Brain pericyte (primary cell): ENCODE results near the gene LMOD3.

ENCODE experiments used
- DNase-seq: peaks from one replicate; pipeline ENCODE4 v3.0.0-alpha.2; 2012; ENCODE audit warnings: low read depth, low spot score

Gene LMOD3

GRCh38 chr3:69122403-69122802 is at the start of gene LMOD3:
TSS of gene LMOD3 (minus strand) at chr3:69122595. CDS start at chr3:69122386, 209 bp downstream.
- no peak for DNase-seq

GRCh38 chr3:69172058-69172457 is 49.7 kb upstream of the LMOD3 start:
- DNase-seq = no peak

DNA sequence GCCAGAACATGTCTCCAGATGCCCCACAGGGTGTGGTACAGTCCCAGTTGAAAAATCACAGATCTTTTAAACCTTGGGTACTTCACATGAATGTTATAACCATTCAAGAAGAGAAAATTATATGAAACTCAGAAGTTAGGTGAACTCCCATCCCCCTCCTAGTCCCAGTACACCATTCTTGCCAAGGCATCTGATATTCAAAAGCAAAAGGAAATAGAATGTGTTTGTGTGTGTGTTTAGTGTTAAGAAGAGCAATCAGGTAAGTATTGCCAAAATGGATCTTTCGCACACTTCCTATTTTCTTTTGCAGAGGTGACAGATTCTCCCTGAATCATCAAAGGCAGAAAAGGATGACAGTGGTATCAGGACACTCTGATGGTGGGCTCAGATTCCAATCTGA is 44.1 kb upstream of the LMOD3 start:
- no peak for DNase-seq

GRCh38 chr3:69165744-69166143 is 43.3 kb upstream of the LMOD3 start:
- DNase-seq = no peak

DNA sequence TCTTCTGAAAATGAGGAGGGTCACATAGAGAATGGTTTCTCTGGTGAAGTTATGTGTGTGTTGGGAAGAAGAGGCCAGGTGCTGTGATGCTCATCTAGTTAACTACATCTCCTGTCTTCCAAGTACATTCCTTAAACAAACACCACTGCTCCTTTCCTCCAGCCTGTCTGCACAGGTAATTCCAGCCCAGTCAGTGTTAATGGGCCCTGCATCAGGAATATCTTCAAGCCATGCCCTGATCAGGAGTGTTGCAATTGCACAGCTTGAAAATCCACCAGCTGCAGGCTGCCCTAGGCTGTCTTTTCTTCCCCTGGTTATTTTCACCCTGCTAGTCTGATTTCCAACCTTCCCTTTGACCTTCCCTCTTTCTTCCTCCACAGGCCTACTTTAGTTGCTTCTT is 41.9 kb upstream of the LMOD3 start:
- no peak for DNase-seq

DNA sequence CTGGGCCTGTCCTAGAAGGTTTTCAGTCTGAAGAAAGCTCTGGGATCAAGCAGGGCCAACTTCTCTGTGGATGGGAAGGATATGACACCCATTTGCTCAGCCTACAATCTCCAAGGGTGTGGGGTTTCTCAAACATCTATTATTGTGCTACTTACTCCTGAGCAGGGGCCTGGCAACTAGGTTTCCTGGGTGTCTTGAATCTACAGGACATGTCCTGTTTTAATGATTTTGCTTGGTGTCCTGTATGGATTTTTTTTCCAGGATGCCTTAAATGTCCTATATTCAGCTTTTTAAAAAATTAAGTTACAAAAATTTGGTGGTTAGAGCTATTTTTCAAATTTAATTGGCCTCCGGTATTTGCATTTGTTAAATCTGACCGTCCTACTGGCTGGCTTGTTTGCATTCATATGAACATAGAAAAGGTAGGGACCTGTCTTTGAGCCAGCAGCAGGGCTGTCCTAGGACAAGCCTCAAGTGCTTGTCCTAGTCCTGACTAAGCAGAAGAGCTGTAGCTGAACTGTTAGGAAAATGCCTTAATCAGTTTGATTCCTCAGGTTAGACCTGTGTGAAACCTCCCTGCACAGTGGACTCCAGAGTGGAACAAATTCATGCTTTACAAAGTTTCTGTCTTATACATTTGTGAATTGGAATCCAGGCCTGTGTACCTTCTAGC is 40.0 kb upstream of the LMOD3 start:
- no peak for DNase-seq

DNA sequence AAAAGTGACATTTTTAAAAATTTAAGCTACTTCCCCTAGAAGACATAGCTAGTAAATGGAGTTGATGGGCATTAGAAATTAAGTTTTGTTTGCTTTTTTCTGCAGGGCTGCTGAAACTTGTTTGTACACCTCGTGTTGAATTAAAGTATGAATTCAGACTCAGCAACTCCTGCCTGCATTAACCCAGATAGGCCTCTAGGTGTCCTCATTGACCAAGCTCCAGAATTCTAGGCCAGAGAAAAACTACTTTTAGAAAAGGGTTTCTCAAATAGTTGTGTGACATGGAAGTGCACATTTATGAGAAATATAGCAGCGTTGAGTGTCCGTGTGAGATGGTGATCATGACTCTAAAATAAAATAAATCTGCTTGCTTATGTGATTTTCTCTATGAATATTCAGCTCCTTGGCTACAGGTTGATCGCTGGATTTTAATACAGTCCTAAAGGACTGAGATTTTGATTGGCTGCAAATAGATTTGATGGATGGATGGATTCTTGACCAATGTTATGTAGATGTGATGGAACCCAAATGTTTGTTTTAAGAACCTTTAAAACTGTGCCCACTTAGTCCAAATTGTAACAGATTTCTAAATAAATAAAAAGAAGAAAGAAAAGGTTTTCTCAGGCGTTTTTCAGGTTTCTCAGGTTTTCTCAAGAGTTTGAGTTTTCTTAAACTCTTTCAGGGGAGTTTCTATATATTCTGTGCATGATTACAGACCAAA is 39.4 kb upstream of the LMOD3 start:
- DNase-seq = no peak

GRCh38 chr3:69160525-69160924 is 38.1 kb upstream of the LMOD3 start:
- DNase-seq = no peak

- no peak for DNase-seq
Measured at GRCh38 chr3:69160107-69160506, 37.7 kb upstream of the LMOD3 start.

GRCh38 chr3:69149586-69149985 is 27.2 kb upstream of the LMOD3 start:
- no peak for DNase-seq

DNA sequence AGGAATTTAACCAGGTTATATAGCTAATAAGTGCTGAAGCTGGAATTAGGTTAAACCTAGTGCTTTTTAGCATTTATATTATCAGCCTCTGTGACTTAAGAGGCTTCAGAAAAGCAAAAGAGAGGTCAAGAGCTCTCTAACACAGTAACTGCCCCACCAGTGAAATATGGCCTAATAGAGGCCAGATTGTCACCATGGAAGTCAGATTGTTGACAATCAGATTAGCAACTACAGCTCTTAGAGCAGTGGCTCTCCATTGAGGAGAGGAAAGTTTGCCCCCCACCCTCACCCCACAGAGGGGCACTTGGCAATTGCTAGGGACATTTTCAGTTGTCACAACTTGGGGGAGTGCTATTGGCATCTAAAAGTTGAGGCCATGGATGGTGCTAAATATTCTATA is 23.3 kb upstream of the LMOD3 start:
- DNase-seq = no peak

DNA sequence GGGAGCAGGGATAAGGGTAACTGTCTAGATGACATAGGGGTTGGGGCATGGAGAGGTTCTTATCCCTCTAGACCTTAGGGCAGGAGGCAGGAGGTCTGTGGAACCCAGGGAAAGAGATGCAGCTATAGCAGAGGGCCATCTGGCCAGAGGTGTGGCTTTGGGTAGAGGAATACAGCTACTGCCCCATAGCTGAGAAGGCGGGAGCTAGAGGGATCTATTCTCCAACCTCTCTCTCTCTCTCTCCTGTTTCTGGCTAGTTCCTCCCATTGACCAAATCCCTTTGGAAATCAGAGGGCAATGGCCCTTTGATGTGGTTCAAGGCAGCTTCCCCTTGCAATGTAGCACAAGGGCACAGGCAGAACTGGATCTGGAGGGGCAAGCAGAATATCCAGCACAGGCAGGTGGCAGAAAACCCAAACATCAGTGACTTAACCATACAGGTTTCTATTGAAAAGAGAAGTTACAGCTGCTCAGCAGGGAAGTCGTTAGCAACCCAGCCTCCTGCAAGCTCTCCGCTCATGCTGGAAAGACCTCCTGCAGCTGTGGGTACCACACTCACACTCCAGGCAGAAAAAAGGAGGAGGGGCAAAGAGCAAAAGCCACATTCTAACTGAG is 22.3 kb upstream of the LMOD3 start:
- no peak for DNase-seq

- no peak for DNase-seq
Measured at GRCh38 chr3:69143612-69144011, 21.2 kb upstream of the LMOD3 start.

DNA sequence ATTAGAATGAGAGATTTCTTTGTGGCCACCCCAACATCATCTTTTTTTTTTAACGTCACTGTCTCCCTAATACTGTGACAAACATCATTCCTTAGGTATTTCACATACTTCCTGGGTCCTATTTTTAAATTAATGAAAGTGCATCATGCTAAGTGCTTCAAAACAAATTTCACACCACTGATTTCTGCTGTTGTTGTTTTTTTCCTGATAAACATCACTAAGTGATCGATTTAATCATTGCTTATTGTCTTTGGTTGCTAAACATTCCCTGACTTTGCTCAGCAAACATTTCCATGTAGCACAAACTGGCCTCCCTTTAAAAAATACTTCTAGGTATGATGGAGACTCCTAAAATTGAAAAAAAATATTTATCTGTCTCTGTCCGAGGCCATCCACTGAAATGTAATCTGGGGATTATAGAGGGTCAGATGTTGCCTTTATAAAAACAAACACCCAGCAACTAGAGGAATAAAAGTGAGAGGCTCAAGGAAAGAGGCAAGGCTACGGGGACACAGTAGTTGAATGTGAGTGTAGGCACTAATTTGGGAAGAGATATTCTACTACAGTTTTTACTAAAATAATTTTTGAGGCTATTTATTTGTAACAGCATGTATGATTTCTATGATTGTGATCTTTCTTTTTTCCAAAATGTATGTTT is 20.5 kb upstream of the LMOD3 start:
- DNase-seq = no peak

- DNase-seq = no peak
Measured at GRCh38 chr3:69142090-69142489, 19.7 kb upstream of the LMOD3 start.

- no peak for DNase-seq
Measured at GRCh38 chr3:69141313-69141712, 18.9 kb upstream of the LMOD3 start.

- no peak for DNase-seq
Measured at GRCh38 chr3:69137412-69137811, 15.0 kb upstream of the LMOD3 start.

GRCh38 chr3:69137005-69137404 is 14.6 kb upstream of the LMOD3 start:
- no peak for DNase-seq

- DNase-seq = no peak
Measured at GRCh38 chr3:69130689-69131088, 8.3 kb upstream of the LMOD3 start.

GRCh38 chr3:69129531-69129930 is 7.1 kb upstream of the LMOD3 start:
- no peak for DNase-seq

GRCh38 chr3:69128509-69128908 is 6.1 kb upstream of the LMOD3 start:
- DNase-seq = no peak

GRCh38 chr3:69126999-69127398 is 4.6 kb upstream of the LMOD3 start:
- no peak for DNase-seq

GRCh38 chr3:69126216-69126615 is 3.8 kb upstream of the LMOD3 start:
- no peak for DNase-seq
